Upper lobe of left lung (tissue), 4 donors: ENCODE measurements around the gene KLHDC3.

Experiments used
- EP300 ChIP-seq, 4 donors: sonication (generic); formaldehyde crosslinking; IDR thresholded peaks; one replicate each; pipeline ENCODE4 v1.5.1; 2017; ENCODE audit warnings: antibody characterized with exemption in 4 of 4, control low read depth in 2 of 4
- POLR2AphosphoS5 ChIP-seq, 2 donors: sonication (generic); formaldehyde crosslinking; IDR thresholded peaks; one replicate each; pipeline ENCODE4 v1.5.1; 2017; ENCODE audit warnings: antibody characterized with exemption in 2 of 2
- TF ChIP-seq, protein P1 (sequence below), 6 experiments: fragments of 450-650 bp in 4 of 6; fragments of 200-600 bp in 2 of 6; sonication (generic) in 2 of 6; IDR thresholded peaks; one replicate each; pipeline ENCODE4 v1.5.1; 2016 to 2019; ENCODE audit warnings: antibody characterized with exemption in 6 of 6

DNA sequence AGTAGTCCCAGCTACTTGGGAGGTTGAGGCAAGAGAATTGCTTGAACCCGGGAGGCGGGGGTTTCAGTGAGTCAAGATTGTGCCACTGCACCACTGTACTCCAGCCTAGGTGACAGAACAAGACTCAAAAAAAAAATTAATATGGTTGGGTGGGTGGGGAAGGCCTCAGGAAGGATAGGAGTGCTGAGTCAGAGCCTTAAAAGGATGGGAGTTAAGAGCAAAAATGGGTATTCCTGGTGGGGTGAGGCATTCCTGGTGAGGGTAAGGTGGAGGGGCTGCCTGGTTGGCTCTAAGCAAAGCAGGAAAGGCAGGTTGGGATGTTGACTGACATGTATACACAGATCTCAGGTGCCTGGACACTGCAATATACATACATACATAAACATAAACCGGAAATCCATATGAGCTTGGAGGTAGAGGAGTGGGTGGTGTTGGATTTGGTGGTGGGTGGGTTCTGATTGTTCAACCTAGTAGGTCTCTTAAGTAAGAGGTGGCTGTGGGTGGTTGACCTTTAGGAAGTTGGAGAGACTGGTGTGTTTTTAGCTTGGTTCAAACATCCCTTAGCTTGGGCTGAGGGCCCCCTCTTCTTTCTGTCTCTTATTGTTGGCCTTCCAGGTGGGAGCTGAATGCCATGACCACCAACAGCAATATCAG lies 6.1 kb downstream of the KLHDC3 start:
- TF ChIP-seq, protein P1, sequence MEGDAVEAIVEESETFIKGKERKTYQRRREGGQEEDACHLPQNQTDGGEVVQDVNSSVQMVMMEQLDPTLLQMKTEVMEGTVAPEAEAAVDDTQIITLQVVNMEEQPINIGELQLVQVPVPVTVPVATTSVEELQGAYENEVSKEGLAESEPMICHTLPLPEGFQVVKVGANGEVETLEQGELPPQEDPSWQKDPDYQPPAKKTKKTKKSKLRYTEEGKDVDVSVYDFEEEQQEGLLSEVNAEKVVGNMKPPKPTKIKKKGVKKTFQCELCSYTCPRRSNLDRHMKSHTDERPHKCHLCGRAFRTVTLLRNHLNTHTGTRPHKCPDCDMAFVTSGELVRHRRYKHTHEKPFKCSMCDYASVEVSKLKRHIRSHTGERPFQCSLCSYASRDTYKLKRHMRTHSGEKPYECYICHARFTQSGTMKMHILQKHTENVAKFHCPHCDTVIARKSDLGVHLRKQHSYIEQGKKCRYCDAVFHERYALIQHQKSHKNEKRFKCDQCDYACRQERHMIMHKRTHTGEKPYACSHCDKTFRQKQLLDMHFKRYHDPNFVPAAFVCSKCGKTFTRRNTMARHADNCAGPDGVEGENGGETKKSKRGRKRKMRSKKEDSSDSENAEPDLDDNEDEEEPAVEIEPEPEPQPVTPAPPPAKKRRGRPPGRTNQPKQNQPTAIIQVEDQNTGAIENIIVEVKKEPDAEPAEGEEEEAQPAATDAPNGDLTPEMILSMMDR (IDR thresholded peaks at IDR 0.05), result no peak
- TF ChIP-seq POLR2AphosphoS5 (IDR thresholded peaks at IDR 0.05), result no peak
- TF ChIP-seq EP300 (IDR thresholded peaks at IDR 0.05), result no peak
